Measurements from ENCODE around the gene DPP7.

The DPP7 gene

GRCh38 chr9:137160716-137161557, 46.4 kb upstream of the DPP7 start:
- TF ChIP-seq CTCF (IDR thresholded peaks at IDR 0.05; ENCODE audit: low read depth, low read length): no peak
- Histone ChIP-seq H3K4me3 (ENCODE audit: low read depth, low read length) (no peak overlapping the region), H3K36me3 (no peaks in the 10 kb centered on the region), H3K27me3 (peaks cover 19% of the 10 kb centered on the region), H3K4me1 (no peaks in the 10 kb centered on the region; the same call in 1 of the 2 replicates), H3K9me3 (no peaks in the 10 kb centered on the region)
- DNase-seq: no peak

GRCh38 chr9:137160054-137160425, 45.5 kb upstream of the DPP7 start:
- H3K27me3 ChIP-seq: peaks cover 10% of the 10 kb centered on the region

GRCh38 chr9:137159105-137160053, 44.8 kb upstream of the DPP7 start:
- no peak for TF ChIP-seq CTCF (IDR thresholded peaks at IDR 0.05; ENCODE audit: low read depth, low read length)
- Histone ChIP-seq H3K27me3 (peaks cover 4% of the 10 kb centered on the region; the same call in 1 of the 2 replicates), H3K4me1 (no peaks in the 10 kb centered on the region; the same call in 1 of the 2 replicates), H3K9me3 (no peaks in the 10 kb centered on the region), H3K4me3 (ENCODE audit: low read depth, low read length) (no peak overlapping the region), H3K36me3 (no peaks in the 10 kb centered on the region)
- no peak for DNase-seq

More at GRCh38 chr9:137160054-137160425, 45.5 kb upstream of the DPP7 start:
- no peak for DNase-seq
- no peak for TF ChIP-seq CTCF (IDR thresholded peaks at IDR 0.05; ENCODE audit: low read depth, low read length)
- Histone ChIP-seq H3K36me3 (no peaks in the 10 kb centered on the region), H3K9me3 (no peaks in the 10 kb centered on the region), H3K4me3 (ENCODE audit: low read depth, low read length) (no peak overlapping the region), H3K4me1 (no peaks in the 10 kb centered on the region; the same call in 1 of the 2 replicates)

GRCh38 chr9:137158625-137159024, 44.1 kb upstream of the DPP7 start:
- Histone ChIP-seq H3K4me1 (no peaks in the 10 kb centered on the region; the same call in 1 of the 2 replicates), H3K9me3 (no peaks in the 10 kb centered on the region), H3K36me3 (no peaks in the 10 kb centered on the region), H3K4me3 (ENCODE audit: low read depth, low read length) (no peak overlapping the region), H3K27me3 (0 out of 2 replicates have a peak, but pooled peaks cover under 1% of the 10 kb centered on the region)
- no peak for TF ChIP-seq CTCF (IDR thresholded peaks at IDR 0.05; ENCODE audit: low read depth, low read length)
- no peak for DNase-seq

- no peak for DNase-seq
- Histone ChIP-seq H3K4me1 (no peaks in the 10 kb centered on the region; the same call in 1 of the 2 replicates), H3K4me3 (ENCODE audit: low read depth, low read length) (no peak overlapping the region), H3K36me3 (no peaks in the 10 kb centered on the region), H3K9me3 (no peaks in the 10 kb centered on the region), H3K27me3 (no peaks in the 10 kb centered on the region)
- no peak for TF ChIP-seq CTCF (IDR thresholded peaks at IDR 0.05; ENCODE audit: low read depth, low read length)
Observed at GRCh38 chr9:137157618-137158415, 43.3 kb upstream of the DPP7 start.

Measured in BE2C (cell line).